ENCODE measurements around the gene RASSF3.

RASSF3 gene

DNA sequence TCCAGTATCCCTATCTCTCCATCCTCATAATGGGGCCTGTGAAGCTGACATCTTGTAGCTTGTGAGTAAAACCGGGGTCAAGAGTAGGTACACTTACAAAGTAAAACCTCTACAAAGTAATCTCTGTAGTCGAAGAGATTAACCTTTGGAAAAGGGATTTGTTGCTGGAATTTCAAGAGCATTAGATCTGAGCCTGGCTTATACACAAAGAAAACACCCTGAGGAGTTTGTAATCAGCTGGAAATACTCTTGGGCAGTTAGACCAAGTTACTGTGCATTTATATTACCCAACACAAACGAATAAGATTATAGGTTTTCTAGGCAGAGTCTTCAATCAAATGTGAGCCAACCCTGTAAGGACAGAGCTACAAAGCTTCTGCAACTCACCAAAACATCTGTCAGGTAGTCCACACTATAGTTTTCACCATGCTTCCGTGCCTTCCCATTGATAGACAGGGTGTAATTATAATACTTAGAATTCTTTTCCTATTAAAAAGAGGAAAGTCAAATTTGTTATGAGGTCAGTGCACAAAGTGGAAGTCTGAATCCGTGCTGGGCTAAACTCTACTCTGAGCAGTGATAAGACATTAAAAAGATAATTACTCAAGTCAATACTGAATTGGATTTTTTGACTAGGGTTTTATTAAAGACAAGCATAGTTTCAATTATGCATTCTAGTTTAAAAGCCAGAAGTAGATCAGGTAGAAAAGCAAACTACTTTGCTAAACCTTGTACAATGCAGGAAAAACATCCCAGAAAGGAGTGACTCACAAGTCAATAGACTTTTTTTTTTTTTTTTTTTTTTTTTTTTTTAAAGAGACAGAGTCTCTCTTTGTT lies 134.3 kb downstream of the RASSF3 start:
- TF ChIP-seq, protein P1, sequence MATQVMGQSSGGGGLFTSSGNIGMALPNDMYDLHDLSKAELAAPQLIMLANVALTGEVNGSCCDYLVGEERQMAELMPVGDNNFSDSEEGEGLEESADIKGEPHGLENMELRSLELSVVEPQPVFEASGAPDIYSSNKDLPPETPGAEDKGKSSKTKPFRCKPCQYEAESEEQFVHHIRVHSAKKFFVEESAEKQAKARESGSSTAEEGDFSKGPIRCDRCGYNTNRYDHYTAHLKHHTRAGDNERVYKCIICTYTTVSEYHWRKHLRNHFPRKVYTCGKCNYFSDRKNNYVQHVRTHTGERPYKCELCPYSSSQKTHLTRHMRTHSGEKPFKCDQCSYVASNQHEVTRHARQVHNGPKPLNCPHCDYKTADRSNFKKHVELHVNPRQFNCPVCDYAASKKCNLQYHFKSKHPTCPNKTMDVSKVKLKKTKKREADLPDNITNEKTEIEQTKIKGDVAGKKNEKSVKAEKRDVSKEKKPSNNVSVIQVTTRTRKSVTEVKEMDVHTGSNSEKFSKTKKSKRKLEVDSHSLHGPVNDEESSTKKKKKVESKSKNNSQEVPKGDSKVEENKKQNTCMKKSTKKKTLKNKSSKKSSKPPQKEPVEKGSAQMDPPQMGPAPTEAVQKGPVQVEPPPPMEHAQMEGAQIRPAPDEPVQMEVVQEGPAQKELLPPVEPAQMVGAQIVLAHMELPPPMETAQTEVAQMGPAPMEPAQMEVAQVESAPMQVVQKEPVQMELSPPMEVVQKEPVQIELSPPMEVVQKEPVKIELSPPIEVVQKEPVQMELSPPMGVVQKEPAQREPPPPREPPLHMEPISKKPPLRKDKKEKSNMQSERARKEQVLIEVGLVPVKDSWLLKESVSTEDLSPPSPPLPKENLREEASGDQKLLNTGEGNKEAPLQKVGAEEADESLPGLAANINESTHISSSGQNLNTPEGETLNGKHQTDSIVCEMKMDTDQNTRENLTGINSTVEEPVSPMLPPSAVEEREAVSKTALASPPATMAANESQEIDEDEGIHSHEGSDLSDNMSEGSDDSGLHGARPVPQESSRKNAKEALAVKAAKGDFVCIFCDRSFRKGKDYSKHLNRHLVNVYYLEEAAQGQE (IDR thresholded peaks at IDR 0.05; ENCODE audit: insufficient replicate concordance, low read depth): no peak
- TF ChIP-seq POLR2AphosphoS5 (IDR thresholded peaks at IDR 0.05; ENCODE audit: low read depth) (no peak), SPI1 (IDR thresholded peaks at IDR 0.05; ENCODE audit: borderline replicate concordance, low read depth) (no peak), GABPA (IDR thresholded peaks at IDR 0.05; ENCODE audit: low read depth) (no peak)
- TF ChIP-seq, protein P2, sequence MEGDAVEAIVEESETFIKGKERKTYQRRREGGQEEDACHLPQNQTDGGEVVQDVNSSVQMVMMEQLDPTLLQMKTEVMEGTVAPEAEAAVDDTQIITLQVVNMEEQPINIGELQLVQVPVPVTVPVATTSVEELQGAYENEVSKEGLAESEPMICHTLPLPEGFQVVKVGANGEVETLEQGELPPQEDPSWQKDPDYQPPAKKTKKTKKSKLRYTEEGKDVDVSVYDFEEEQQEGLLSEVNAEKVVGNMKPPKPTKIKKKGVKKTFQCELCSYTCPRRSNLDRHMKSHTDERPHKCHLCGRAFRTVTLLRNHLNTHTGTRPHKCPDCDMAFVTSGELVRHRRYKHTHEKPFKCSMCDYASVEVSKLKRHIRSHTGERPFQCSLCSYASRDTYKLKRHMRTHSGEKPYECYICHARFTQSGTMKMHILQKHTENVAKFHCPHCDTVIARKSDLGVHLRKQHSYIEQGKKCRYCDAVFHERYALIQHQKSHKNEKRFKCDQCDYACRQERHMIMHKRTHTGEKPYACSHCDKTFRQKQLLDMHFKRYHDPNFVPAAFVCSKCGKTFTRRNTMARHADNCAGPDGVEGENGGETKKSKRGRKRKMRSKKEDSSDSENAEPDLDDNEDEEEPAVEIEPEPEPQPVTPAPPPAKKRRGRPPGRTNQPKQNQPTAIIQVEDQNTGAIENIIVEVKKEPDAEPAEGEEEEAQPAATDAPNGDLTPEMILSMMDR (IDR thresholded peaks at IDR 0.05; ENCODE audit: insufficient read depth, low read length): no peak
- Histone ChIP-seq H3K27ac (replicated peaks) (no peak overlapping the region), H3K27me3 (ENCODE audit: insufficient read depth, poor library complexity, severe bottlenecking) (no peaks in the 10 kb centered on the region), H3K4me3 (replicated peaks; ENCODE audit: insufficient read depth, low read length) (no peak overlapping the region)
- DNase-seq (ENCODE audit: low read depth in 1 of 2, low spot score in 1 of 2): no peak

DNA sequence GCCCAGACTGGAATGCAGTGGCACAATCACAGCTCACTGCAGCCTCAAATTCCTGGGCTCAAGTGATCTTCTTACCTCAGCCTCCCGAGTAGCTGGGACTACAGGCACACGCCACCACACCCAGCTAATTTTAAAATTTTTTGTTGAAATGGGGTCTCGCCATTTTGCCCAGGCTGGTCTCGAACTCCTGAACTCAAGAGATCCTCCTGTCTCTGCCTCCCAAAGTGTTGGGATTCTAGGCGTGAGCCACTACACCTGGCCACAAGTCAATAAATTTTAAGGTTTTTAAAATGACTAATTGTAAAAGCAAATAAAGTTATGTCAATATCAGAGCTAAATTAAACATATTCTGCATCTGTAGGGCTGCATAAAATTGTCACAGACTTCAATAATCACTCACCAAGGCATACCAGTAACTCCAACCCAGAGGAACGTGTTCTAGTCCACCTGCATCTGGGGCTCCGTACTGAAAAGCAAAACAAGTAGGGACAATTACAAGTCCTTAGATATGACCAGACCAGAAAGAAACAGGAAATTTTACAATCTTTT lies 135.0 kb downstream of the RASSF3 start:
- DNase-seq (ENCODE audit: low read depth in 1 of 2, low spot score in 1 of 2): no peak
- no peaks in the 10 kb centered on the region for H3K27me3 ChIP-seq (ENCODE audit: insufficient read depth, poor library complexity, severe bottlenecking)
- TF ChIP-seq POLR2AphosphoS5 (IDR thresholded peaks at IDR 0.05; ENCODE audit: low read depth) (no peak), SPI1 (IDR thresholded peaks at IDR 0.05; ENCODE audit: borderline replicate concordance, low read depth) (no peak), GABPA (IDR thresholded peaks at IDR 0.05; ENCODE audit: low read depth) (no peak)
- TF ChIP-seq, protein P1 (IDR thresholded peaks at IDR 0.05; ENCODE audit: insufficient replicate concordance, low read depth): no peak
- H3K27ac ChIP-seq (replicated peaks): no peak overlapping the region
- H3K4me3 ChIP-seq (replicated peaks; ENCODE audit: insufficient read depth, low read length): no peak overlapping the region

DNA sequence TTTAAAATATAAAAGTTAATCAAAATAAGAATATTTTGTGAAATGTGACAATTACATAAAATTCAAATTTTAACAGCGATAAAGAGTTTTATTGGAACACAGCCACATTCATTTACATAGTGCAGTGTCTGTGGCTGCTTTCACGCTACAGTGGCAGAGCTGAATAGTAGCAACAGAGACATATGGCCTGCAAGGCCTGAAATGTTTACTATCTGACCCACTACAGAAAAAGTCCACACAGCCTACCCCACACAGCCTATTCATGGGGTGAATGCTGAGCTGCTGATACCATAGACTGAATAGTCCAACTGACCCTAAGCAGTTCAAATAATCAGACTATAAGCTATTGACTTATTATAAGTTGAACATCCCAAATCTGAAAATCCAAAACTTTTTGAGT lies 135.7 kb downstream of the RASSF3 start:
- Histone ChIP-seq H3K4me3 (replicated peaks; ENCODE audit: insufficient read depth, low read length) (no peak overlapping the region), H3K27me3 (ENCODE audit: insufficient read depth, poor library complexity, severe bottlenecking) (no peaks in the 10 kb centered on the region), H3K27ac (replicated peaks) (no peak overlapping the region)
- DNase-seq (ENCODE audit: low read depth in 1 of 2, low spot score in 1 of 2): no peak
- TF ChIP-seq POLR2AphosphoS5 (IDR thresholded peaks at IDR 0.05; ENCODE audit: low read depth): no peak
- TF ChIP-seq, protein P1 (IDR thresholded peaks at IDR 0.05; ENCODE audit: insufficient replicate concordance, low read depth): no peak
- TF ChIP-seq, protein P2 (IDR thresholded peaks at IDR 0.05; ENCODE audit: insufficient read depth, low read length): no peak

All from HL-60 (cell line).